GM10266 (cell line): ENCODE data around the gene SPATA45.

ENCODE experiments used
- DNase-seq: peaks from one replicate; pipeline ENCODE4 v3.0.0; 2012; ENCODE audit errors: extremely low spot score
- CTCF ChIP-seq: IDR thresholded peaks from 2 replicates; pipeline ENCODE4 v1.5.1; 2012; ENCODE audit warnings: mild to moderate bottlenecking, low read depth; ENCODE audit not compliant: control insufficient read depth, insufficient read depth; ENCODE audit errors: missing control alignments

SPATA45 gene

GRCh38 chr1:212791261-212791675 lies 56.2 kb downstream of the SPATA45 start:
- TF ChIP-seq CTCF, result no peak
- peak; percentile 48 for DNase-seq

- DNase-seq, result no peak
- no peak for TF ChIP-seq CTCF
Measured at GRCh38 chr1:212785871-212786270, 61.6 kb downstream of the SPATA45 start.

- no peak for TF ChIP-seq CTCF
Measured at GRCh38 chr1:212783976-212784375, 63.5 kb downstream of the SPATA45 start.

GRCh38 chr1:212782422-212783154 lies 64.9 kb downstream of the SPATA45 start:
- peak; percentile 60 for TF ChIP-seq CTCF
- no peak for DNase-seq

More at GRCh38 chr1:212783976-212784375, 63.5 kb downstream of the SPATA45 start:
- DNase-seq, result no peak

GRCh38 chr1:212781225-212781624 lies 66.2 kb downstream of the SPATA45 start:
- no peak for DNase-seq
- TF ChIP-seq CTCF, result no peak

- no peak for TF ChIP-seq CTCF
- DNase-seq, result no peak
Measured at GRCh38 chr1:212780759-212781158, 66.7 kb downstream of the SPATA45 start.
